ENCODE measurements around the gene CDC42BPA. TPM values are rescaled to one million over a fixed set of nuclear protein-coding genes. Genes with fewer than 3 reads are reported as not detected.

The CDC42BPA gene
- total and polyA plus RNA-seq, 9 of the 15 experiments (the other 6 are each of a cell fraction or from before 2014, with no cell fraction given): 8.0 to 77.5 (median 52.1) TPM

GRCh38 chr1:227219715-227220292 is 98.5 kb downstream of the CDC42BPA start:
- CTCF ChIA-PET (ENCODE audit: low intra/inter-chr PET ratio): no interaction called here
- intact Hi-C loops (cut with micrococcal nuclease): loop anchor here (10.0 kb wide), 1 partner anchor 305 kb away; no protein-coding TSS in a partner anchor

More at GRCh38 chr1:227219715-227220292, 98.5 kb downstream of the CDC42BPA start:
- H3K4me1 ChIP-seq (replicated peaks in 1 of 2; ENCODE audit: control insufficient read depth in 2 of 2, insufficient read depth in 2 of 2, low read length in 2 of 2): peaks cover 0 to 21% of the 10 kb centered on the region in 2 experiments; a peak in 4 of 5 replicates
- ATAC-seq (peak; percentile 68), FAIRE-seq (no peak), DNase-seq (ENCODE audit: extremely low read depth in 1 of 4, low spot score in 3 of 4) (peak in 2 of 4 experiments; percentile 26 to 40)
- H4K20me1 ChIP-seq (replicated peaks; ENCODE audit: control insufficient read depth, insufficient read depth, low read length): peaks cover 5% of the 10 kb centered on the region; the same call in 1 of the 2 replicates
- H3K9ac ChIP-seq (ENCODE audit: insufficient read depth in 1 of 2, low read depth in 2 of 2, low read length in 2 of 2): no peak overlapping the region
- no peak overlapping the region for H3K27ac ChIP-seq (ENCODE audit: extremely low read depth, low read depth, low read length)
- no peaks in the 10 kb centered on the region for H3K27me3 ChIP-seq (ENCODE audit: control insufficient read depth in 2 of 2, insufficient read depth in 2 of 2, low read length in 2 of 2)
- no peak overlapping the region for H3K4me3 ChIP-seq
- H3K4me2 ChIP-seq (ENCODE audit: insufficient read depth, low read length): no peak overlapping the region
- POLR2A ChIA-PET: interaction anchor here (1.1 kb wide), 1 partner anchor 35 kb away, joined by 3 read pairs; no protein-coding TSS in a partner anchor
- H3K36me3 ChIP-seq (ENCODE audit: control insufficient read depth, insufficient read depth, low read length): peaks cover 4% of the 10 kb centered on the region; the same call in 1 of the 3 replicates
- H2AFZ ChIP-seq (ENCODE audit: low read depth, low read length): no peak overlapping the region
- no peaks in the 10 kb centered on the region for H3K9me3 ChIP-seq (replicated peaks; ENCODE audit: control insufficient read depth, insufficient read depth, low read depth, low read length)
- H3K79me2 ChIP-seq (ENCODE audit: control insufficient read depth, insufficient read depth, low read length): peaks cover 87% of the 10 kb centered on the region
- peaks cover 8% of the 10 kb centered on the region for H3K9me1 ChIP-seq (ENCODE audit: control insufficient read depth, insufficient read depth, low read length)
- in situ Hi-C loops (cut with MboI): no loop called here
- WGBS (ENCODE audit: insufficient coverage, low coverage, missing lambda C conversion rate): 68% methylated on average over 1 of the region's 1 CpG
- BruUV-seq (replicated peaks): no TSS peak
- no peak for TF ChIP-seq COPS2 (conservative IDR thresholded peaks at IDR 0.05)
- peak; percentile 9 to 31 (median 30); a peak in 2 of 6 replicates for TF ChIP-seq CTCF (IDR thresholded peaks at IDR 0.05 in 2 of 3, conservative IDR thresholded peaks at IDR 0.05 in 1 of 3; ENCODE audit: insufficient read depth in 2 of 3, low read depth in 1 of 3, low read length in 3 of 3)
- no peak for TF ChIP-seq CTBP1 (IDR thresholded peaks at IDR 0.05; ENCODE audit: borderline replicate concordance)
- 0 out of 2 replicates have a peak, but pooled peaks have one; percentile 12 for TF ChIP-seq ZBTB12 (CRISPR knock-in tag; IDR thresholded peaks at IDR 0.05)
- no peak for TF ChIP-seq ZNF444 (CRISPR knock-in tag; IDR thresholded peaks at IDR 0.05)
- TF ChIP-seq USF2 (CRISPR knock-in tag; IDR thresholded peaks at IDR 0.05): no peak
- TF ChIP-seq PHF21A (IDR thresholded peaks at IDR 0.05; ENCODE audit: borderline replicate concordance, low read depth): no peak
- TF ChIP-seq BHLHE40 (IDR thresholded peaks at IDR 0.05; ENCODE audit: low read length): no peak
- TF ChIP-seq RAD21 (CRISPR knock-in tag; conservative IDR thresholded peaks at IDR 0.05 in 1 of 2, IDR thresholded peaks at IDR 0.05 in 1 of 2): 0 out of 4 replicates have a peak, but pooled peaks of 1 of the 2 experiments have one; percentile 13
- no peak for TF ChIP-seq KLF13 (tag; IDR thresholded peaks at IDR 0.05; ENCODE audit: borderline replicate concordance, low read depth)
- no peak for TF ChIP-seq FOXO4 (CRISPR knock-in tag; IDR thresholded peaks at IDR 0.05)
- no peak for TF ChIP-seq RBM34 (IDR thresholded peaks at IDR 0.05; ENCODE audit: borderline replicate concordance, insufficient read depth, low read length)
- TF ChIP-seq SP1 (CRISPR knock-in tag; IDR thresholded peaks at IDR 0.05): no peak
- no peak for TF ChIP-seq E2F3 (CRISPR knock-in tag; IDR thresholded peaks at IDR 0.05)
